ENCODE measurements around the gene LFNG. TPM values are rescaled to one million over a fixed set of nuclear protein-coding genes. Genes with fewer than 3 reads are reported as not detected.

LFNG gene
- total RNA-seq, 1 donor from 2014 or later: 26.4 TPM

DNA sequence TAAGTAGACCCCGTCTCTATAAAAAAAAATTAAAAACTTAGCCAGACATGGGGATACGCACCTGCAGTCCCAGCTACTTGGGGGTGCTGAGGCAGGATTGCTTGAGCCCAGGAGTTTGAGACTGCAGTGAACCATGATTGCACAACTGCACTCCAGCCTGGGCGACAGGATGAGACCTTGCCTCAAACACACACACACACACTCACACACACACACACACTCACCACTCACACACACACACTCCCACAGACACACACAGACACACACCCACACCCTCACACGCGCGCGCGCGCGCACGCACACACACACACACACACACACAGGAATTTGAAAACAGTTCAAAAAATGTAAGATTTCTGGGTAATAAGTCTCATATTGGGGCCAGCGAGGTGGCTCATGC, 34.7 kb upstream of the LFNG start:
- no peak for DNase-seq

DNA sequence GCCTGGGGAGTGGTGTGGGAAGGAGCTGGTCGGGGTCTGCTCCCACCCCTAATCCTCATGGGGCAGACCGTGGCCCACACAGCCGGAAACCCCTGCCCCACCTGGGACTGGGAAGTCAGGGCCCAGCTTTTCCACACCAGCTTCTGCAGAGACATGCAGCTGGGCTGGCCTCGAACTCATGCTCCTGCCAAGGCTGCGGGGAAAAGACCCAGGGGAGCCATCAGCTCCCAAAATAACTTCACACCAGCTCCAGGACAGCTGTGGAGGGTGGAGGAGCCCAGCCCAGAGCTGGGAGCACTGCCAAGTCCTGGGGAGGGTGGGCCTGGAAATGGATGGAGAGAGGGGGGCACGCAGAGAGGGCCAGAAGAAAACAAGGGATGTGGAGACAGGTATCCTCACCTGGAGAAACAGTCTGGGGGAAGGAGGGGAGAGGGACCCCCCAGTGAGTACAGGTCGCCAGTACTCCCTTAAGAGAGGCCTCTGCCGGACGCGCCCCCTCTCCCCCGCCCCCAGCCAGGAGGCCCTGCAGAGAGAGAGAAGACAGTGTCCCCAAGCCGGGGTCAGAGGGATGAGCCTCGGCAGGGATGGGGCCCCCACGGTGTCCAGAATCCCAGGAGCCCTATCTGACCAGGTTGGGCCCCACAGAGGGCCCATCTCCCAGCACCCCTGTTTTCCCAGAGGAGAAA, 31.8 kb upstream of the LFNG start:
- DNase-seq: no peak

DNA sequence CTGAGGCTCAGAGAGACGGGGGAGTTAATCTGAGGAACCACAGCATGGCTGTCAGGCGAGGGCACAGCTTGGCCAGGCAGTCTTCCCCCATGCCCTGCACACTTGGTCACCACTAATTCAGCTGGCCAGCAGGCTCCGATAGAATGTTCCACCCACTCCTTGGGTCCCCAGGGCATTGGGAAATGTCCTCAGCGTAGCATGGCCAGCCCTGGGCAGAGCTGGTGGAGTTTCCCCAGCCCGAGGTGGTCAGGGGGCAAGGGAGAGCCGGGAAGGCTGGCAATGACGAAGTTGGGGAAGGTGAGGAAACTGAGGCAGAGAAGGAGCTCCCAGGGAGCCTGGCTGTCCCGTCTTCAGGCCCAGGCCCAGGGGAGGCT, 31.3 kb upstream of the LFNG start:
- DNase-seq: no peak

DNA sequence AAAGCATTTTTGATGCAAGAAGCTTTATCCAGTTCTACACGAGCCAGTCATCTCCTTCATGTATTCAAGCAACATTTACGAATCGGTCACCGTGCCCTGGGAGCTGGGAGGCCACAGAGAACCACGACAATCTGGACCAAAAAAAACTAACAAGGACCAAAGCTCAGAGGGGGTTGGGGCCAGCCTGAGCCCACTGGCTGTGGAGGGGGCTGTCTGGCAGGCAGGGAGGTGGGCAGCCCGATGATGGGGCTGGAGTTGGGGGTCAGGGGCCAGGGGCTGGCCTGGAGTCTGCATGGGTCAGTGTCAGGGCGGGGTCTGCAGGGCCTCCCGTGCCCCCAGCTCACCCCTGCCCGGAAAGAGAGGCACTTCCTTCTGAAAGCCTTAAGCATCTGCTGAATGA, 30.9 kb upstream of the LFNG start:
- DNase-seq: no peak

DNA sequence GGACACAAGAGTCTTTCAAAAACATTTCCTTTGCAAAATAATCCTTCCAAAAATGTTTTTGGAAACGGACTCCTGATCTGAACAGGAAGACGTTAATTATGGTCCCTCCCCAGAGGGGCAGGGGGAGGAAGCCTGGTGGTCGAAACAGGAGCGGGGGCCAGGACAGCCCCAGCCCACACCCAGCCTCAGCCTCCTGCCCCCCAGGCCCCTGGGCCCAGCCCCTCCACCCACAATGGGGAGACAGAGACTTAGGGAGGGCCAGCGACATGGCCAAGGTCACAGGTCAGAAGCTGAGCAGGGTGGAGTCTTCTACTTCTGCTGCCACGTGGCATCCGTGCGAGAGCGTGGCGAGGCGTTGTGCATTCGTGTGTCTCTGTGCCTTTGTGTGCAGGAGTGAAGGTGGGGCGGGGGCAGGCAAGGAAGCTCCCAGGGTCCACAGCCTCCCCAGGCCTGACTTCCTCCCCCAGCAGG, 29.4 kb upstream of the LFNG start:
- DNase-seq: no peak

DNA sequence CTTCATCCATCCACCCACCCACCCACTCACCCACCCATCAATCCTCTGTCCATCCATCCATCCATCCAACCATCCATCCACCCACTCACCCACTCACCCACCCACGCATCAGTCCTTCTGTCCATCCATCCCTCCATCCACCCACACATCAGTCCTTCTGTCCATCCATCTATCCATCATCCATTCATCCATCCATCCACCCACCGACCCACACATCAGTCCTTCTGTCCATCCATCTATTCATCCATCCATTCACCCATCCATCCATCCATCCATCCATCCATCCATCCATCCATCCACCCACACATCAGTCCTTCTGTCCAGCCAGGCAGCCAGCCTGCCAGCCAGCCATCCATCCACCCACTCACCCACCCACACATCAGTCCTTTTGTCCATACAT, 27.5 kb upstream of the LFNG start:
- DNase-seq: no peak

DNA sequence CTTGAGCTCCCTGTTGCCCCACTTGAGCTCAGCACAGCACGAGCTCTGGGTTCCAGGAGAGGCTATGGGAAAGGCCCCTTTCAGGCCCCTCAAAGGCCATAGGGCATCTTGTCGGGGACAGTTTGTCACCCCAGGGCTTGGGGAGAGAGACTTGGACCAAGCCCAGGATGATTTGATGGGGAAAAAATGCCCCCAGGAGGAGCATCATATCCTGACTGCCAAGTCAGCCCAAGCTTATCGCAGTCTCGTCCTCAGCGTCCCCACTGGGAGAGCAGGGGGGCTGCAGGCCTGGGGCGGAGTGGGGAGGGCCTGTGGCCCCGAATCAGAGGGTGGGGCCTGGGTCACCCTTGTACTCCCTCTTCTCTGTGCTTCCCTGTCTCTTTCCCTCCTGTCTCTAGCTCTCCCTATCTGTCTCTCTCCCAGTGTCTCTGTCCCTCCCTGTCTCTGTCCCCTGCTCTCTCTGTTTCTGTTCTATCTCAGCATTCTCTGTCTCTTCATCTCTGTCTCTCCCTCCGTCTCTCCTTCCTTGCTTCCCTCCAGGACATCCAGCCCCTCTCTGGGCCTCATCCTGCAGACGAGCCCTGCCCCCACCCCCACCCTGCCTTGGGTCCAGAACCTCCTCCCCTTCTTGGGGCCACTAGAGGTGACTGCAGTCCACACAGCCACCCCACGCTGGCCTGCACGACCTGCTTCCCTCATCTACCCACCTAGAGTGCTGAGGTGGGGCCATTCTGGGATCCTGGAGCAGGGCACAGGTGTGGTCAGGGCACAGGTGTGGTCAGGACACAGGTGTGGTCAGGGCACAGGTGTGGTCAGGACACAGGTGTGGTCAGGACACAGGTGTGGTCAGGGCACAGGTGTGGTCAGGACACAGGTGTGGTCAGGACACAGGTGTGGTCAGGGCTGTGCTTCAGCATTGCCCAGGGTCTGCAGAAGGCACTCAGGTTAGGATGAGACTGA, 26.1 kb upstream of the LFNG start:
- DNase-seq: no peak

DNA sequence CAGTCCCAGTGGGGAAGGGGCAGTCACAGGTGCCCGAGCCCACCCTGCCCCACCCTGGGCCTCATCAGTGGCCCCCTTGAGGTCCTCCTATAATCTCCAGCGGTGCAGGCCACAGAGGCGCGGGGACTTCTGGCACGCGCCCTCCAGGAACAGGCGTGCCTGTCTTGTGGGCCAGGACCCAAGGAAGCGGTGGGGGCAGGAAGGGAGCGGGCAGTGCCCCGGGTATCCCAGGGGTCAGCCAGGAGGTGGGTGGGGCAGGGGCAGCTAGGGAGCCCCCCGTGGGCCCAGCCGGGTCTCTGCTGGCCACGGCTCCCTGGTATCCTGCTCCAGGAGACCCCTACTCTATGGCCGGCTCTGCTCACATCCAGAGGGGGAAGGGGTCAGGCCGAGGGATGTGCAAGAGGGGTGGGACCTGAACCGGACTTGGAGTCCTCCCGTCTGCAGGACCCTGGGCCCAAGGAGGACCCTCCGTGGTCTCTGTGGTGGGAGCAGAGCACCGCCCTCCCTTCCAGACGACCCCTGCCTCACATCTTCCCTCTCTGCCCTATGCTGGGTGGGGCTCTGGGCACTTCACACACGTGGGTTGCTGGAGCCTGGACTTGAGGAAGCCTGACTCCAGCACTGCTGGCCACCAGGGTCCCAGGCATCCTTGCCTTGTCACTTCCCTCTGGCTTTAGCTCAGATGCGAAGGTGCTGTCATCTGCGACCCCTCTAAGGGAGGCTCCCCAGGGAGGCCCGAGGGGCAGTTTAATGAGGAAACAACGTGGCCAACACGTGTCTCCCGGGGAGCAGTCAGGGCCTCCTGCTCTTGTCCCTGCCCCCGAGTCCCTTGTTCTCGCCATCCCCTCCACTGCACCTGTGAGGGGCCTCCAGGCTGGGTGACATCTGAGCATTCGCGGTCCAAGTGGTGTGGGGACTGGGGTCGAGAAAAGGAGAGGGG, 25.1 kb upstream of the LFNG start:
- no peak for DNase-seq

DNA sequence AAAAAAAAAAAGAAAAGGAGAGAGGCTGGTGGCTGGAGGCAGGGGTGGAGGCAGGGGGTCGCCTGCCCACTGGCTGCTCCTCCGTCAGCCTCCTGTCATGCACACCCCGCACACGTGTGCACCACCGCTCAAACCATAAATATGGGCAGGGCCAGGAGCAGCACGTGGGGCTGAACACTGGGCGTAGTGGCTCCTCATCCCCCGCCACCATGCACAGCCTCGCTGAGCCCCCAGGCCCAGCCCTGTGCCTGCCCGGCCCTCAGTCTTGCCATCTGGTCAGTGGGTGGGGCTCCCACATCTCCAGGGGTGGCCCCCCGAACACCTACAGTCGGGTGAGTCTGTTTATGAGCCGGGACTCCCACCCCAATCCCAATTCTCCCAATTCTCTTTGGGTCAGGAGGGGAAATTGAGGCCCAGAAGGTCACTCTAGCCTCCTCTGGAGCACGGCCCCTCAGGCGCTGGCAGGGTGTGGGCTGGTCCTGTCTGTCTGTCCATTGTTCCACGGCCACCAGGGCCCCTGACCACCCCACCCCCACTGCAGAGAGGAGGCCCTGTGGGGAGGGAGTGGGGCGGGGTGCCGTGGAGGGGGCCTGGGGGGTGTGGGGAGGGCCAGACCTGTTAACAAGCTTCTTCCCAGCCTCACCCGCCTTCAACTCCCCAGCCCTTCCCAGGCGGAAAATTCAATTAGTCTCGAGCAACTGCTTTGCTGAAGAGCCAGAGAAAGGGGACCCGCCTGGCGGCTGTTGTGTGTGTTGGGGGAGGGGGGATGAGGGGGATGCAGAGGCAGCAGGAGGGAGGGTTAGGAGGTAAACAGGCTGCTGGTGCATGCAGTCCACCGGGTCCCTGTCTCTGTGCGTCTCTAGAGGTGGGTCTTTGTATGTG, 23.9 kb upstream of the LFNG start:
- no peak for DNase-seq

DNA sequence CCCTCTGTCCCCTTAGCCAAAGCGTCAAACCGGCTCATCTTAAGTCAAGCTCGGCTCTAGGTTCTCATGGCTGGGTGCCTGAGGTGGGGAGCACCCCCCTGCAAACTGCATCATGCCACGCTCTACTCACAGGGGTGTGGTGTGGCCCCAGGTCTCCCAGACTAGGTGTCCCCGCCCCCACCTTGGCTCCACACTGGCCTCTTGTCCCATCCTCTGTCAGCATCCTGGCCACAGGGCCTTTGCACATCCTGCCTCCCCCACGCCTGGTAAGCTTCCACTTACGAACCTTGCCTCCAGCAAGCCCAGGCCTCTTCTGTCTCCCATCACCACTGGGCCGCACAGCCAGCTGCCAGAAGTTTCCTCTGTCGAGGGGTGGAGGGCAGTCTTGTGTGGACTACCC, 23.2 kb upstream of the LFNG start:
- DNase-seq: no peak

DNA sequence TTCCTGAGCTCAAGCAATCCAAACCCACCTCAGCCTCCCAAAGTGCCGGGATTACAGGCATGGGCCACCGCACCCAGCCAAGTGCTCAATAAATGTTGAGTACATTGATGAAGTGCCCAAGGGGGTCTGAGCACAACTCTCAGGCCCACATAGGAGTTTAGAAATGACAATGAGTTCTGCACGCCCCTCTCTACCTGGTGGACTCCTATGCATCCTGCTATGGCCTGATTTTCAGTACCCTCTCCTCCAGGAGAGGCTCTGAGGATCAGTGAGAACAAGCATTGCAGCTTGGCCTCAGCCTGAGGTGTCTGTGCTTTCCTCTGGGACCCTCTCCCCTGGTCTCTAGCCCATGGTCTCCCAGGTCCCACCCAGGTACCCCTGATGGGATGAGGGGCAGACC, 22.5 kb upstream of the LFNG start:
- DNase-seq: no peak

DNA sequence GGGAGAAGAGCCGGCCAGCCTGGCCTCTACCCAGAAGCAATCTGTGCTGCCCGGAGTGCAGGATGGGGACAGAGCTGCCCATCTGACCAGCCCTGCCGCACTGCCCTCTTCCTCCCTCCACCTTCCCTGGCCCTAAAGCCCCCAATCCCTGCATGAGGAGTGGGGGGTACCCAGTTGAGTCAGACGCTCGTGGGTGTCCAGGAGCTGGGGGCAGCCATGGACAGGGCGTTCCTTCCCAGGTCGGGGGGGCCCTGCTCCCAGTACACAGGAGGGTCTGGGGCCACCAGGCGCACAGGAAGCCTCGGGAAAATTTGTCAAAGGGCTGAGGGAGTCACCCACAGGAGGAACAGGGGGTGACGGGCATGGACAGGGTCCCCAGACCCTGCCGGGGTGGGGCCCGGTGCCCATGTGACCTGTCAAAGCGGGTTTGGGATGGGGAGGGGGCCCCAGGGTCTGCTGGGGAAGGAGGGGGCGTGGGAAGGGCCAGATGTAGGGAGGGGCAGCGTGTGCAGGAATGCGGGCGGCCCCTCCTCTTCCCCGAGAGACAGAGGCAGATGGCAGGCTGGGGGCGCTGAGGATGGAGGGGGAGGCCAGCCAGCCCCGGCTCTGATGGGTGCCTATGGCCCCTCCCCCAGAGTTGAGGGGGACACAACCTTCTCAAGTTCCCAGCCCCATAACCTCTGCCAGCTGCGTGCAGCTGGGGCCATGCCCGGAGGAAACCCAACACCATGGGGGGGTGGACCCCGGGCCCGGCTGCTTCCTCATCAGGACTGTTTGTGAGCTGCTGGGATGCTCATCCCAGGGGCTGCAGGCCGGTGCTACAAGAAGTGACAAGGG, 21.9 kb upstream of the LFNG start:
- no peak for DNase-seq

DNA sequence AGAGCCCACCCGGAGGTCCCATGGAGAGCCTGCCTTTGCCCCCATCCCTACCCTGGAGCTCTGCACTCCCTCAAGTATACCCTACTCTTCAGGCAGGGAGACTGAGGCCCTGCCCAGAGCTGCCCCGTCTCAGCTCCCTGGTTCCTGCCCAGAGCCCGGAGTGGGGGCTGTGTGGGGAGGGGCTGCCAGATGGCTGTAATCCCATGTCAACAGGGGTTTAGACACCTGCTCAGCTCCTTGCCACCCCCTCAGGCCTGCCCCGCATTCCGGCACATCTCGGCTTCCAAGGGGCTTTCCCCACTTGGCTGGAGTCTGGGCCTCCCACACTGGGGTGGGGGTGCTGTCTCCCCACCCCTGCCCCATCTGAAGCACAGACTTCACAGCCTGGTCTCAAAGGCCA, 20.9 kb upstream of the LFNG start:
- DNase-seq: no peak

DNA sequence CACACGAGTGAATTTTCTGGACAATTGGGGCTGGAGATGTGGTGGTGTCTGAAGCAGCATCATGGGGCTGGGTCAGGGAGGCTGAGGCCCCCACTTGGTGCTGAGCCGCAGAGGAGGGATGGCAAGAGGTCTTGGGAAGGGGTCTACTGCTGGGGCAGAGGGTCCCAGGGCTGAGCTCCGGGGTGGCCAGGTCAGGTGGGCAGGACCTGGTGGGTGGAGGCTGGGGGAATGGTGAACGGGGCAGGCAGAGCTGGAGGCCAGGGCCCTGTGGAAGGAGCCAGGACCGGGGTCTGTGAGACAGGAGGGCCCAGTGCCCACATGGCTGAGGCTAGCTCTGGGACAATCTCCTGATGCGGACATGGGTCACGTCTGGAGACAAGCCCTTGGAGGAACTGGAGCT, 20.4 kb upstream of the LFNG start:
- no peak for DNase-seq

DNA sequence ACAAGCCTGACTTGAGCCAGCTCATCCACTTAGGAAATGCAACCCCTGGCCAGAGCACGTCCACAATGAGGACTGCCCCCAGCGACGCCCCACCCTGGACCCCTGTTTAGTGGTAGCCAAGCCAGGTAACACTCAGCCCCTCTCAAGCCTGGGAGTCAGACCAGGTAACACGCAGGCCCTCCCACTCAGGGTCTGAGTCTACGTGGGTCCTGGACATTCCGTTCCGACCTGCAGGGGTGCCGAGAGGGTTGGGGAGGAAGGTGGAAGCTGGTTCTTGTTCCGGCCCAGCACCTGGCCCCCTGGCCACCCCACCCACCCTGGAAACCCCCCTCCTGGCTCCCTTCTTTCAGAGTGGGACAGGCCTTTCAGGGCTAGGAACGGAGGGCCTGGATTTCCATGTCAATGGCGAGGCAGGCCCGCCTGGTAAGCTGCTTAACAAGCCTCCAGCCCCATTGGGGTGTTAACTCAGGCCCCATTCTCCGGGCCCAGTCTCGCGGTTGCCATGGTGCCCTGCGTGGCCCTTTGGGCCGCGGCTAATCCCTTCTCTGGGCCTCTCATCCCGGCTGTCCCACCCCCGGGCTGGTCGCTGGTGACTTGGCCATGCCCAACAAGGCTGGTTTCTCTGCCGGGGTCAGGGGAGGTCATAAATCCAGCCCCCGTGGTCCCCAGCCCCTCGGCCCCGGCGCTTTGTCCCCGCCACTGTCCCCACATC, 19.7 kb upstream of the LFNG start:
- DNase-seq: no peak

DNA sequence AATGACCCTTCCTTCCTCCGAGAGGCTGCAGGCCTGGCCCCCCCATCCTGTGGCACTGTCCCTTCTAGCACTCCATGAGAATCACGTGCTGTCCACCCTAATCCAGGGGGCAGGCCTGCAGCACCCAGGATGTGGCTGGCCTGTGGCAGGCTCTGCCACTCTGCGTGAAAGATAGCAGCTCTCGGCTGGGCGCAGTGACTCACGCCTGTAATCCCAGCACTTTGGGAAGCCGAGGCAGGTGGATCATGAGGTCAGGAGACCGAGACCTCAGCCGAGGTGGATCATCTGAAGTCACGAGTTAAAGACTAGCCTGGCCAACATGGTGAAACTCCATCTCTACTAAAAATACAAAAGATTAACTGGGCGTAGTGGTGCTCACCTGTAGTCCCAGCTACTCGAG, 18.9 kb upstream of the LFNG start:
- no peak for DNase-seq

DNA sequence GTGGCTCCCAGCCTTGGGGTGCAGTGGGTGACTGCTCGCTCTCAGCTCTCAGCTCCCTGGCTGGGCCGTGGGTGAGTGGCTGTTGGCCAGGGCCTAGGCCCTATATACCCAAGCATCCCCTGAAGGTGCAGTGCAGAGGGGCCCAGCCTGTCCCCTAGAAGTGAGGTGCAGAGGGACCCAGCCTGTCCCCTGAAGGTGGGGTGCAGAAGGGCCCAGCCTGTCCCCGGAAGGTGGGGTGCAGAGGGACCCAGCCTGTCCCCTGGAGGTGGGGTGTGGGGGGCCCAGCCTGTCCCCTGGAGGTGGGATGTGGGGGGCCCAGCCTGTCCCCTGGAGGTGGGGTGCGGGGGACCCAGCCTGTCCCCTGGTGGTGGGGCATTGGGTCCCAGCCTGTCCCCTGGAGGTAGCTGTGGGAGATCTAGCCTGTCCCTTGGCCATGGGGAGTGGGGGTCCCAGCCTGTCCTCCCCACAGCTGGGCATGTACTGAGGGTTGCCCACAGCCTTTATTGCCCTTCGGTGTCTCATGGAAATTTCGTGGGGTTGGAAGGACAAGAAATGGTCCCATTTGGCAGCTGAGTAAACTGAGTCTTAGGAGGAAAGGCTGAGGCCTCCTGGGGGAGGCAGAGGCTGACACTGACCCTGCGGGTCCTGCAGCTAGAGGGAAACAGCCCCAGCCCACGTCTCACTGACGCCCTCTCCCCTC, 17.5 kb upstream of the LFNG start:
- no peak for DNase-seq

DNA sequence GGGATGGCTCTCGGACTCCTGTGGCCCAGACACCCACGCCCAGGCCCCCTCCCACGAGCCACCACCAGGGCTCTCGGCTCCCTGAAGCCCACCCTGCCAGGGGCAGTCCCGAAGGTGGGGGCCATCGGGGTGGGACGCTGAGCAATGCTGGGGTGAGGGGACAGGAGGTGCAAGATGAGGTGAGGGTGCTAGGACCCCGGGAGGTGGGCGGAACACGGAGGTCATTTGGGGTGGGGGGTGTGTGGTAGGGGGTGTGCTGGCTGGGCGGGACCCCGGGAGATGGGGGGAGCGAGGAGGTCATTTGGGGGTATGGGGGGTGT, 17.0 kb upstream of the LFNG start:
- DNase-seq: no peak

DNA sequence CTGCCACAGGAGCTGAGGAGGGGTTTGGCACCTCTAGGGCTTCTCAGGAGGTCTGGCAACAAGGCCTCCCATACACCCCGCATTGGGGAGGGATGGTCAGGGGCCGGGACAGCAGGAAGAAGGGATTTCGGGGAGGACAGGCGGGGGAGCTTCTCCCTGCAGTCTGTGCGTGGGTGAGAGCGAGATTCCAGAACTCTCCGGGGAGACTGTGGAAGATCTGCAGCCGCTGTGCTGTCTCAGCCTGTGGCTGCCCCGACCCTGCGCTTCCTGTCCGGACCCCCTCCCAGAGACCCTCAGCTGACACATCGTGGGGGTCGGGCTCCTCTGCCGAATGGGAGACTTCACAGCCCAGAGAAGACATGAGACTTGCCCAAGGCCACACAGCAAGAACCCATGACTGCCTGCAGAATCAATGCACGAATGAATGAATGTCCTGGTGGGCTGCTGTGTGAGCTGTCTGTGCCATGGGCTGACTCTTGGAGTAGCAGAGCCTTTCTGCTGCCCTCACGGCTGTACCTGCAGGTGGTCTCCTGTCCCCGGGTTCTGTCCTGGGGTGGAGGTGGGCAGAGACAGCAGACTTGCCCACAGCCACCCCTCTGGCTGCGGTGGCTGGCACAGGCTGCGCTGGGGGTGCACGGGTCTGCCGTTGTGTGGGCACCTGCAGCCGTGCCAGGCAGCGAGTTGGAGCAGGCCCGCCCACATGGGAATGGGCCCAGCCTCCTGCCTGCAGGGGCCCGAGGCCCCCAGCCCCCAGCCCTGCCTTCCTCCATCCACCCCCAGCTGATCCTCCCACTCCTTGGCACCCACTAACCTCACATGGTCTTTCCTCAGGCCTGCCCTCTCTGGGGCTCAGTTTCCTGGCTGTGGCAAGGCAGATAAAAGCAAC, 16.3 kb upstream of the LFNG start:
- no peak for DNase-seq

All from dermis blood vessel endothelial cell (primary cell).